ENCODE results near the gene SERPINA1.

DNA sequence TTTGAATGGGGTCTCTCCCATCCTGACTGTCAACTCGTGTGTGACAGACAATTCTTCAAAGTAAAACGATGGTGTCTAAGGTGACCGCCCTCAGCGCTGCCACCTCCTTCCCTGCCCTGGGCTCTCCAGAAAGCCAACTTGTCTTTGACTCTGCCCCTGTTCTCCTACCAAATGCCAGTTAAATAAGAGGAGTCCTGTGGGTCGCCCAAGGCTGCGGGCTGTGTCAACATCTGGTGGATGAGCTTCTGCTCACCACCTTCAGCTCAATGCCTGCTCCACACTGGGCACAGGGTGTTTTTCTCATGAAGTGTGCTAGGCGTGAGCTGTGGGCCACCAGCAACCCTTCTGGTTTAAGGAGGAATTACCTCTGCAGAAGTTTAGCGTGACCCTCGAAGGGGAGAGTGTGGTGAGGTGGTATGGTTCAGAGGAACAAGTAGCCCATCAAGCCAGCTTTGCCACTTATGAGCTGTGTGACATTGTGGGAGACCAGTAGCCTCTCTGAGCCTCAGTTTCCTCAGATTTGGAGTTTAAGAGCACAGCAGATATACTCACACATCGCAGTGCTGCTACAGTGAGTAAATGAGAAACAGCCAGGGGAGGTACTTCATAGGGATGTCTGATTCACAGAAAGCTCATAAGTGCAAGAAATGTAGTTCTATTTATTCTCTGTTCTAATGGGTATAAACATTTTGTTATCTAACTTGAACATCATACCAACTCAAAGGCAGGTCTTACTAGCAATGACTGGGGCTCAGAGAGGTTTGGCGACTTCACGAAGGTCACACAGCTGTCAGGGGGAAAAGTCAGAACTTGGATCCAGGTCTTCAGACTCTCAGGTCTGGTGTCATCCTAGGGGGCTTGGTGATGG is 12.1 kb downstream of the SERPINA1 start:
- TF ChIP-seq EZH2 (IDR thresholded peaks at IDR 0.05; ENCODE audit: insufficient read depth, poor library complexity, severe bottlenecking) (no peak), EZH2phosphoT487 (IDR thresholded peaks at IDR 0.05; ENCODE audit: insufficient read depth, low read depth) (no peak)
